Endothelial cell (in vitro differentiated cells): ENCODE data around the gene SAP30L. TPM values are rescaled to one million over a fixed set of nuclear protein-coding genes. Genes with fewer than 3 reads are reported as not detected.

Experiments used
- DNase-seq: peaks from one replicate; pipeline ENCODE4 v3.0.0; 2021; ENCODE audit warnings: low spot score
- H3K27ac Mint-ChIP-seq: one replicate; pipeline ENCODE4 v1.8.0; 2021; ENCODE audit warnings: mixed read lengths, inconsistent platforms; ENCODE audit not compliant: unreplicated experiment
- H3K27me3 Mint-ChIP-seq: one replicate; pipeline ENCODE4 v1.8.0; 2021; ENCODE audit warnings: mild to moderate bottlenecking, moderate library complexity, mixed read lengths, inconsistent platforms; ENCODE audit not compliant: unreplicated experiment
- H3K36me3 Mint-ChIP-seq: one replicate; pipeline ENCODE4 v1.8.0; 2021; ENCODE audit warnings: mild to moderate bottlenecking, low read depth, mixed read lengths, inconsistent platforms; ENCODE audit not compliant: unreplicated experiment
- H3K4me1 Mint-ChIP-seq: one replicate; pipeline ENCODE4 v1.8.0; 2021; ENCODE audit warnings: mild to moderate bottlenecking, mixed read lengths, inconsistent platforms; ENCODE audit not compliant: unreplicated experiment
- H3K4me3 Mint-ChIP-seq: one replicate; pipeline ENCODE4 v1.8.0; 2021; ENCODE audit warnings: mild to moderate bottlenecking, mixed read lengths, inconsistent platforms; ENCODE audit not compliant: unreplicated experiment
- H3K9me3 Mint-ChIP-seq: one replicate; pipeline ENCODE4 v1.8.0; 2021; ENCODE audit warnings: mixed read lengths, inconsistent platforms; ENCODE audit not compliant: unreplicated experiment
- CTCF ChIP-seq: fragments of 200-600 bp; sonication (generic); IDR thresholded peaks from one replicate; pipeline ENCODE4 v1.5.0; 2021; ENCODE audit warnings: antibody characterized with exemption; ENCODE audit not compliant: unreplicated experiment
- total RNA-seq: library from RNA; stranded (reverse); fragmentation: NEBNext Ultra II Directional; extraction: Animal tissue kit (Norgen Biotek cat#: 25700); gene quantifications from one replicate; pipeline ENCODE4 v1.2.1, GENCODE V29; 2021; ENCODE audit not compliant: unreplicated experiment

SAP30L gene
- total RNA-seq, 1 donor from 2014 or later, result 40.8 TPM

GRCh38 chr5:154508114-154508513 lies 62.3 kb downstream of the SAP30L start:
- no peak for TF ChIP-seq CTCF
- Mint-ChIP-seq H3K4me1 (no peaks in the 10 kb centered on the region), H3K4me3 (no peak overlapping the region), H3K36me3 (no peaks in the 10 kb centered on the region), H3K27ac (no peak overlapping the region), H3K27me3 (peaks cover 6% of the 10 kb centered on the region), H3K9me3 (no peaks in the 10 kb centered on the region)
- DNase-seq, result no peak

- no peaks in the 10 kb centered on the region for H3K4me1 Mint-ChIP-seq
- H3K27me3 Mint-ChIP-seq, result peaks cover 14% of the 10 kb centered on the region
- H3K27ac Mint-ChIP-seq, result no peak overlapping the region
- no peaks in the 10 kb centered on the region for H3K36me3 Mint-ChIP-seq
- no peaks in the 10 kb centered on the region for H3K9me3 Mint-ChIP-seq
- no peak for DNase-seq
- TF ChIP-seq CTCF, result no peak
- no peak overlapping the region for H3K4me3 Mint-ChIP-seq
These were observed 64.2 kb downstream of the SAP30L start for GRCh38 chr5:154509784-154510555.

Other genes with a start within 250 kb of the SAP30L start
- 0.95 TPM for gene HAND1, start 32.2 kb downstream of the SAP30L start, total RNA-seq